Skin epidermis (tissue), 12 donors: ENCODE results near the gene PTPRN2.

ENCODE experiments used
- H3K27ac ChIP-seq, 21 experiments: fragments of 200-600 bp; sonication (generic) in 11 of 21; one replicate each; pipeline ENCODE4 v1.5.0; 2020; ENCODE audit warnings: mild to moderate bottlenecking in 3 of 21, inconsistent platforms in 2 of 21, moderate library complexity in 2 of 21
- H3K4me3 ChIP-seq, 7 experiments: fragments of 200-600 bp; sonication (generic) in 2 of 7; one replicate each; pipeline ENCODE4 v1.5.0; 2020; ENCODE audit warnings: inconsistent platforms in 2 of 7, mild to moderate bottlenecking in 2 of 7, moderate library complexity in 1 of 7

PTPRN2 gene

GRCh38 chr7:158015403-158016179, 572.0 kb downstream of the PTPRN2 start:
- no peak overlapping the region for H3K4me3 ChIP-seq

GRCh38 chr7:158014976-158015375, 572.6 kb downstream of the PTPRN2 start:
- H3K4me3 ChIP-seq: no peak overlapping the region
- no peak overlapping the region for H3K27ac ChIP-seq

More at GRCh38 chr7:158015403-158016179, 572.0 kb downstream of the PTPRN2 start:
- H3K27ac ChIP-seq: peak overlapping the region in 1 of 21 experiments; percentile 38

GRCh38 chr7:158013085-158013668, 574.4 kb downstream of the PTPRN2 start:
- Histone ChIP-seq H3K27ac (no peak overlapping the region), H3K4me3 (no peak overlapping the region)

GRCh38 chr7:158011941-158012340, 575.7 kb downstream of the PTPRN2 start:
- H3K4me3 ChIP-seq: no peak overlapping the region
- H3K27ac ChIP-seq: no peak overlapping the region

- no peak overlapping the region for H3K4me3 ChIP-seq
- H3K27ac ChIP-seq: no peak overlapping the region
Observed at GRCh38 chr7:158010961-158011693, 576.5 kb downstream of the PTPRN2 start.

GRCh38 chr7:158009886-158010285, 577.7 kb downstream of the PTPRN2 start:
- no peak overlapping the region for H3K27ac ChIP-seq

GRCh38 chr7:158008267-158008666, 579.4 kb downstream of the PTPRN2 start:
- no peak overlapping the region for H3K4me3 ChIP-seq
- H3K27ac ChIP-seq: no peak overlapping the region

More at GRCh38 chr7:158009886-158010285, 577.7 kb downstream of the PTPRN2 start:
- H3K4me3 ChIP-seq: no peak overlapping the region

GRCh38 chr7:158007697-158008257, 579.8 kb downstream of the PTPRN2 start:
- no peak overlapping the region for H3K4me3 ChIP-seq
- no peak overlapping the region for H3K27ac ChIP-seq

- Histone ChIP-seq H3K4me3 (no peak overlapping the region), H3K27ac (no peak overlapping the region)
Observed at GRCh38 chr7:158006841-158007696, 580.6 kb downstream of the PTPRN2 start.

GRCh38 chr7:158005531-158005930, 582.1 kb downstream of the PTPRN2 start:
- no peak overlapping the region for H3K4me3 ChIP-seq
- H3K27ac ChIP-seq: no peak overlapping the region

GRCh38 chr7:158004123-158004490, 583.5 kb downstream of the PTPRN2 start:
- Histone ChIP-seq H3K4me3 (no peak overlapping the region), H3K27ac (no peak overlapping the region)

GRCh38 chr7:158003441-158004122, 584.0 kb downstream of the PTPRN2 start:
- Histone ChIP-seq H3K27ac (no peak overlapping the region), H3K4me3 (no peak overlapping the region)

GRCh38 chr7:158002486-158003080, 585.0 kb downstream of the PTPRN2 start:
- no peak overlapping the region for H3K27ac ChIP-seq
- H3K4me3 ChIP-seq: no peak overlapping the region

GRCh38 chr7:158001621-158002320, 585.9 kb downstream of the PTPRN2 start:
- Histone ChIP-seq H3K27ac (no peak overlapping the region), H3K4me3 (no peak overlapping the region)

GRCh38 chr7:158001003-158001402, 586.6 kb downstream of the PTPRN2 start:
- Histone ChIP-seq H3K27ac (no peak overlapping the region), H3K4me3 (no peak overlapping the region)

GRCh38 chr7:158000160-158000559, 587.5 kb downstream of the PTPRN2 start:
- no peak overlapping the region for H3K4me3 ChIP-seq

GRCh38 chr7:157998884-157999552, 588.6 kb downstream of the PTPRN2 start:
- no peak overlapping the region for H3K4me3 ChIP-seq
- no peak overlapping the region for H3K27ac ChIP-seq

More at GRCh38 chr7:158000160-158000559, 587.5 kb downstream of the PTPRN2 start:
- no peak overlapping the region for H3K27ac ChIP-seq
